ENCODE data around the gene SLC7A14. TPM values are rescaled to one million over a fixed set of nuclear protein-coding genes. Genes with fewer than 3 reads are reported as not detected.

Gene SLC7A14
- total and polyA plus RNA-seq, 2 donors (not counting 3 experiments of a cell fraction or from before 2014, with no cell fraction given): 0.07 to 0.57 TPM

- no TSS peak for BruUV-seq (replicated peaks)
- ChIA-PET CTCF (interaction anchor here (0.8 to 1.9 kb wide), 4 partner anchors 12 to 368 kb away, joined by 3 to 8 read pairs (median 4); no protein-coding TSS in a partner anchor), POLR2A (no interaction called here)
- no peaks in the 10 kb centered on the region for H3K79me2 ChIP-seq (ENCODE audit: control insufficient read depth, insufficient read depth, low read length)
- H3K4me3 ChIP-seq (replicated peaks in 1 of 3; ENCODE audit: insufficient read depth in 1 of 3, low read depth in 1 of 3, low read length in 3 of 3): no peak overlapping the region
- TF ChIP-seq MAX (IDR thresholded peaks at IDR 0.05; ENCODE audit: insufficient read depth, insufficient read length) (no peak), POLR2AphosphoS5 (IDR thresholded peaks at IDR 0.05; ENCODE audit: insufficient read depth, low read depth, low read length) (no peak), POLR2A (IDR thresholded peaks at IDR 0.05; ENCODE audit: low read depth, low read length) (no peak), EZH2 (IDR thresholded peaks at IDR 0.05; ENCODE audit: borderline replicate concordance, low read depth, low read length, severe bottlenecking) (no peak), MYC (IDR thresholded peaks at IDR 0.05; ENCODE audit: low read depth, low read length) (no peak), FOS (IDR thresholded peaks at IDR 0.05; ENCODE audit: borderline replicate concordance, insufficient read depth, low read length) (no peak), JUN (IDR thresholded peaks at IDR 0.05; ENCODE audit: borderline replicate concordance, insufficient read depth, insufficient read length, low read depth) (no peak), CTCF (IDR thresholded peaks at IDR 0.05; ENCODE audit: extremely low read depth in 1 of 2, insufficient read depth in 1 of 2, low read depth in 1 of 2, low read length in 2 of 2) (no peak), GATA2 (IDR thresholded peaks at IDR 0.05; ENCODE audit: insufficient read depth, insufficient read length, low read depth, low read length) (no peak)
- FAIRE-seq (no peak), DNase-seq (ENCODE audit: low read depth, low spot score) (no peak)
- no peak overlapping the region for H3K4me2 ChIP-seq (ENCODE audit: insufficient read depth, low read length)
- H3K9ac ChIP-seq (replicated peaks; ENCODE audit: extremely low read depth, insufficient read depth, low read length): no peak overlapping the region
- dilution Hi-C loops (cut with MboI; ENCODE audit: extremely low pct_ligation_motif_present, low sequenced_read_pairs) (loop anchor here (10.0 kb wide), 1 partner anchor 371 kb away; no protein-coding TSS in a partner anchor), intact Hi-C loops (cut with micrococcal nuclease) (no loop called here)
- H3K36me3 ChIP-seq (ENCODE audit: control insufficient read depth in 2 of 2, extremely low read depth in 1 of 2, insufficient read depth in 2 of 2, low read length in 2 of 2): no peaks in the 10 kb centered on the region
- no peaks in the 10 kb centered on the region for H3K9me1 ChIP-seq (replicated peaks; ENCODE audit: control insufficient read depth, extremely low read depth, insufficient read depth, low read length)
- no peak overlapping the region for H3K27ac ChIP-seq (ENCODE audit: insufficient read depth, low read depth, low read length)
- no peaks in the 10 kb centered on the region for H4K20me1 ChIP-seq (replicated peaks; ENCODE audit: control insufficient read depth, extremely low read depth, insufficient read depth, low read length)
- no peak overlapping the region for H2AFZ ChIP-seq (ENCODE audit: low read depth, low read length)
- no peaks in the 10 kb centered on the region for H3K27me3 ChIP-seq (ENCODE audit: control insufficient read depth in 2 of 2, insufficient read depth in 2 of 2, low read length in 2 of 2)
- H3K9me3 ChIP-seq (replicated peaks; ENCODE audit: control insufficient read depth, insufficient read depth, low read length): no peaks in the 10 kb centered on the region
- peaks cover 8% of the 10 kb centered on the region for H3K4me1 ChIP-seq (ENCODE audit: control insufficient read depth, extremely low read depth, insufficient read depth, low read length)
Measured at GRCh38 chr3:170443457-170443856, 142.4 kb downstream of the SLC7A14 start.
